Astrocyte of the spinal cord (primary cell): Measurements from ENCODE around the gene MAP4K4.

ENCODE experiments used
- DNase-seq: peaks from one replicate; pipeline ENCODE4 v3.0.0; 2011; ENCODE audit warnings: low read depth, low spot score
- H3K4me3 ChIP-seq: 2 replicates; pipeline ENCODE4 v1.5.1; 2011; ENCODE audit warnings: low read depth, mild to moderate bottlenecking, low read length, moderate library complexity
- CTCF ChIP-seq: IDR thresholded peaks from 2 replicates; pipeline ENCODE4 v1.5.1; 2012; ENCODE audit warnings: low read depth, mild to moderate bottlenecking, low read length, inconsistent platforms
- in situ Hi-C: cut with HindIII; loops from 2 replicates; pipeline ENCODE4 v1.10.0; 2017; ENCODE audit warnings: low sequenced_read_pairs

MAP4K4 gene

GRCh38 chr2:101808006-101808562 lies 110.6 kb downstream of the MAP4K4 start:
- H3K4me3 ChIP-seq: no peak overlapping the region
- DNase-seq: no peak
- in situ Hi-C loops: no loop called here
- no peak for TF ChIP-seq CTCF

- DNase-seq: no peak
- H3K4me3 ChIP-seq: no peak overlapping the region
- in situ Hi-C loops: no loop called here
- TF ChIP-seq CTCF: no peak
Measured at GRCh38 chr2:101809698-101810097, 112.2 kb downstream of the MAP4K4 start.

- no peak for TF ChIP-seq CTCF
- in situ Hi-C loops: no loop called here
- DNase-seq: no peak
- H3K4me3 ChIP-seq: no peak overlapping the region
Measured at GRCh38 chr2:101811226-101812015, 113.9 kb downstream of the MAP4K4 start.

- H3K4me3 ChIP-seq: no peak overlapping the region
- in situ Hi-C loops: no loop called here
- no peak for DNase-seq
- TF ChIP-seq CTCF: no peak
Measured at GRCh38 chr2:101812226-101812625, 114.7 kb downstream of the MAP4K4 start.

- no peak for DNase-seq
- H3K4me3 ChIP-seq: no peak overlapping the region
- no peak for TF ChIP-seq CTCF
- in situ Hi-C loops: no loop called here
Measured at GRCh38 chr2:101814752-101815151, 117.2 kb downstream of the MAP4K4 start.

- TF ChIP-seq CTCF: no peak
- in situ Hi-C loops: no loop called here
- H3K4me3 ChIP-seq: no peak overlapping the region
- no peak for DNase-seq
Measured at GRCh38 chr2:101815154-101815553, 117.6 kb downstream of the MAP4K4 start.
